Breast epithelium (tissue), 3 donors: ENCODE data around the gene DARS2.

Experiments used
- POLR2A ChIP-seq: fragments of 450-650 bp; IDR thresholded peaks from one replicate; pipeline ENCODE4 v1.6.1; 2016; ENCODE audit warnings: antibody characterized with exemption, mild to moderate bottlenecking, moderate library complexity
- POLR2AphosphoS5 ChIP-seq, 3 donors: sonication (generic); formaldehyde crosslinking; IDR thresholded peaks; one replicate each; pipeline ENCODE4 v1.6.1; 2017; ENCODE audit warnings: antibody characterized with exemption in 3 of 3
- TF ChIP-seq, protein P1 (sequence below), 3 donors: fragments of 450-650 bp; IDR thresholded peaks; one replicate each; pipeline ENCODE4 v1.5.1; 2016 to 2017; ENCODE audit warnings: antibody characterized with exemption in 3 of 3, mild to moderate bottlenecking in 3 of 3, moderate library complexity in 3 of 3

- TF ChIP-seq, protein P1, sequence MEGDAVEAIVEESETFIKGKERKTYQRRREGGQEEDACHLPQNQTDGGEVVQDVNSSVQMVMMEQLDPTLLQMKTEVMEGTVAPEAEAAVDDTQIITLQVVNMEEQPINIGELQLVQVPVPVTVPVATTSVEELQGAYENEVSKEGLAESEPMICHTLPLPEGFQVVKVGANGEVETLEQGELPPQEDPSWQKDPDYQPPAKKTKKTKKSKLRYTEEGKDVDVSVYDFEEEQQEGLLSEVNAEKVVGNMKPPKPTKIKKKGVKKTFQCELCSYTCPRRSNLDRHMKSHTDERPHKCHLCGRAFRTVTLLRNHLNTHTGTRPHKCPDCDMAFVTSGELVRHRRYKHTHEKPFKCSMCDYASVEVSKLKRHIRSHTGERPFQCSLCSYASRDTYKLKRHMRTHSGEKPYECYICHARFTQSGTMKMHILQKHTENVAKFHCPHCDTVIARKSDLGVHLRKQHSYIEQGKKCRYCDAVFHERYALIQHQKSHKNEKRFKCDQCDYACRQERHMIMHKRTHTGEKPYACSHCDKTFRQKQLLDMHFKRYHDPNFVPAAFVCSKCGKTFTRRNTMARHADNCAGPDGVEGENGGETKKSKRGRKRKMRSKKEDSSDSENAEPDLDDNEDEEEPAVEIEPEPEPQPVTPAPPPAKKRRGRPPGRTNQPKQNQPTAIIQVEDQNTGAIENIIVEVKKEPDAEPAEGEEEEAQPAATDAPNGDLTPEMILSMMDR (IDR thresholded peaks at IDR 0.05): no peak
- TF ChIP-seq POLR2A (no peak), POLR2AphosphoS5 (IDR thresholded peaks at IDR 0.05) (no peak)
Observed at GRCh38 chr1:173863224-173864161, 39.0 kb downstream of the DARS2 start.
